Panc1 (cell line): ENCODE measurements around the gene LDLR. TPM values are rescaled to one million over a fixed set of nuclear protein-coding genes. Genes with fewer than 3 reads are reported as not detected.

ENCODE experiments used
- ATAC-seq: fragments of 200-7000 bp; cut with Tn5 transposase; 2 replicates; pipeline ENCODE4 v1.9.1; 2020; ENCODE audit warnings: mild to moderate bottlenecking, moderate library complexity
- BruUV-seq: library from RNA; stranded (reverse); fragments of 400-500 nt; replicated peaks from 2 replicates; lab custom pipeline; 2021; lab: Mats Ljungman, UMichigan
- CTCF ChIA-PET: fragments of 300-600 bp; sonication (Branson Sonifier 250); formaldehyde crosslinking; loops from one replicate; lab custom pipeline; 2022; ENCODE audit warnings: antibody characterized with exemption; lab: Charles Lee
- POLR2A ChIA-PET: fragments of 300-600 bp; sonication (Branson Sonifier 250); formaldehyde crosslinking; loops from one replicate; lab custom pipeline; 2022; ENCODE audit warnings: antibody characterized with exemption; lab: Charles Lee
- DNase-seq: peaks from one replicate; pipeline ENCODE4 v3.0.0-alpha.2; 2010; ENCODE audit warnings: low read depth, low spot score
- H3K27ac ChIP-seq: 2 replicates; pipeline ENCODE4 v1.5.1; 2011; ENCODE audit warnings: mild to moderate bottlenecking, low read length, inconsistent platforms
- H3K27me3 ChIP-seq: fragments of 200-500 bp; sonication (Bioruptor generic); 2 replicates; pipeline ENCODE4 v1.6.0; 2014; ENCODE audit warnings: low read length, inconsistent platforms; ENCODE audit not compliant: control insufficient read depth, insufficient read depth
- H3K36me3 ChIP-seq: fragments of 200-500 bp; sonication (Bioruptor generic); 2 replicates; pipeline ENCODE4 v1.5.1; 2014; ENCODE audit warnings: inconsistent platforms, mild to moderate bottlenecking, low read length, moderate library complexity; ENCODE audit not compliant: control insufficient read depth, insufficient read depth
- H3K4me1 ChIP-seq: 2 replicates; pipeline ENCODE4 v1.5.1; 2011; ENCODE audit warnings: inconsistent platforms, mild to moderate bottlenecking, low read length, moderate library complexity; ENCODE audit not compliant: control insufficient read depth, insufficient read depth
- H3K4me3 ChIP-seq, 2 experiments: 2 replicates each; pipeline ENCODE4 v1.5.1; 2011 to 2012; ENCODE audit warnings: low read depth in 2 of 2, low read length in 2 of 2, mild to moderate bottlenecking in 2 of 2, inconsistent platforms in 1 of 2, moderate library complexity in 1 of 2
- H3K9me3 ChIP-seq: fragments of 200-500 bp; sonication (Bioruptor generic); 2 replicates; pipeline ENCODE4 v1.5.1; 2014; ENCODE audit warnings: low read depth, mild to moderate bottlenecking, inconsistent platforms, low read length, moderate library complexity; ENCODE audit not compliant: control insufficient read depth, insufficient read depth
- POLR2AphosphoS5 ChIP-seq: IDR thresholded peaks from 2 replicates; pipeline ENCODE4 v1.6.1; 2012; ENCODE audit warnings: mild to moderate bottlenecking, low read depth, low read length, moderate library complexity
- SIN3A ChIP-seq: IDR thresholded peaks from 2 replicates; pipeline ENCODE4 v1.6.1; 2012; ENCODE audit warnings: low read depth, mild to moderate bottlenecking, low read length, moderate library complexity, borderline replicate concordance; ENCODE audit not compliant: insufficient read depth
- TCF7L2 ChIP-seq: IDR thresholded peaks from 2 replicates; pipeline ENCODE4 v1.6.1; 2011; ENCODE audit warnings: mild to moderate bottlenecking, low read depth, low read length, inconsistent platforms
- in situ Hi-C: cut with HindIII; loops from 2 replicates; pipeline ENCODE4 v1.10.0; 2016; ENCODE audit warnings: low sequenced_read_pairs, low pct_unique_long_range_greater_than_20kb
- intact Hi-C: fragments of 100-400 bp; cut with micrococcal nuclease; formaldehyde crosslinking; loops from one replicate; pipeline ENCODE4 v1.10.0; 2022; ENCODE audit not compliant: unreplicated experiment
- total RNA-seq: library from RNA; stranded (reverse); gene quantifications from one replicate; pipeline ENCODE4 v1.2.1, GENCODE V29; 2021; ENCODE audit not compliant: unreplicated experiment
- TF ChIP-seq, protein P1 (sequence below), 2 experiments: IDR thresholded peaks; 2 replicates each; pipeline ENCODE4 v1.6.1; 2011 to 2012; ENCODE audit warnings: low read depth in 2 of 2, control low read depth in 1 of 2, low read length in 1 of 2, mild to moderate bottlenecking in 1 of 2, moderate library complexity in 1 of 2; ENCODE audit not compliant: insufficient read depth in 1 of 2
- TF ChIP-seq, protein P2 (sequence below): fragments of 450-650 bp; IDR thresholded peaks from 2 replicates; pipeline ENCODE4 v1.5.1; 2017; ENCODE audit warnings: mild to moderate bottlenecking

Gene LDLR
- total RNA-seq, 1 experiment from 2014 or later, result 203 TPM

DNA sequence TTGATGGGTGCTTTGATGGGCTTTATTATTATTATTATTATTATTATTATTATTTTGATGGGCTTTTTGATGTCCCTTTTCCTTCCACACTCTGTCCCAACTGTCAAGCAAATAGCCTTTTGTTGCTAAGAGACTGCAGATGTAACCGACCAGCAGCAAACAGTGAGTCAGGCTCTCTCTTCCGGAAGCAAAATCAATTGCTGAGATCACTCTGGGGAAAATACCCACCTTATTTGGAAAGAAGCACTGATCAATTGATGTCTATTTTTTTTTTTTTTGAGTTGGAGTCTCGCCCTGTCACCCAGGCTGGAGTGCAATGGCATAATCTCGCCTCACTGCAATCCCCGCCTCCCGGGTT is 2.9 kb downstream of the LDLR start:
- no peak for DNase-seq
- CTCF ChIA-PET, result no interaction called here

DNA sequence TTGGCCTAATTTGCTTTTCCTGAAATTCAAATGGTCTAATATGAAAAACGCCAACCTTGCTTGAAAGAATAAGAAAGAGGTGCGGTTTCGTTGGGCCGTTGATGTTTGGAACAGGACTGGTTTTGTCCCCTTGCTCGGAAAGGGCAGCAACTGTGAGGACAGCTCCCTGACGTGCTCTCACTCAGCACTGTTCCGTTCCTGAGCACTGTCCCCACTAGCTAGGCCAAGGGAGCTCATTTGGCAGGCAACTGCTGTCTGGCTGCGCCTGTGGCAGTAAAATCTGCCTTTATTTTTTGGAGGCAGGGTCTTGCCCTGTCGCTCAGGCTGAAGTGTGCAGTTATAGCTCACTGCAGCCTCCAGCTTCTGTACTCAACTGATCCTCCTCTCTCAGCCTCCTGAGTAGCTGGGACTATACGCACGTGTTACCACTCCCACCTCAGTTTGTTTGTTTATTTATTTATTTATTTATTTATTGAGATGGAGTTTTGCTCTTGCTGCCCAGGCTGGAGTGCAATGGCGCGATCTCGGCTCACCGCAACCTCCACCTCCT is 4.5 kb downstream of the LDLR start:
- DNase-seq (no peak), ATAC-seq (no peak)
- Histone ChIP-seq H3K4me3 (peak overlapping the region in 1 of 2 experiments; percentile 23; a peak in 1 of 4 replicates), H3K4me1 (peaks cover 36% of the 10 kb centered on the region), H3K27ac (peak overlapping the region; percentile 95), H3K9me3 (no peaks in the 10 kb centered on the region), H3K36me3 (peaks cover 7% of the 10 kb centered on the region), H3K27me3 (no peaks in the 10 kb centered on the region)
- no peak for TF ChIP-seq TCF7L2
- TF ChIP-seq, protein P1, sequence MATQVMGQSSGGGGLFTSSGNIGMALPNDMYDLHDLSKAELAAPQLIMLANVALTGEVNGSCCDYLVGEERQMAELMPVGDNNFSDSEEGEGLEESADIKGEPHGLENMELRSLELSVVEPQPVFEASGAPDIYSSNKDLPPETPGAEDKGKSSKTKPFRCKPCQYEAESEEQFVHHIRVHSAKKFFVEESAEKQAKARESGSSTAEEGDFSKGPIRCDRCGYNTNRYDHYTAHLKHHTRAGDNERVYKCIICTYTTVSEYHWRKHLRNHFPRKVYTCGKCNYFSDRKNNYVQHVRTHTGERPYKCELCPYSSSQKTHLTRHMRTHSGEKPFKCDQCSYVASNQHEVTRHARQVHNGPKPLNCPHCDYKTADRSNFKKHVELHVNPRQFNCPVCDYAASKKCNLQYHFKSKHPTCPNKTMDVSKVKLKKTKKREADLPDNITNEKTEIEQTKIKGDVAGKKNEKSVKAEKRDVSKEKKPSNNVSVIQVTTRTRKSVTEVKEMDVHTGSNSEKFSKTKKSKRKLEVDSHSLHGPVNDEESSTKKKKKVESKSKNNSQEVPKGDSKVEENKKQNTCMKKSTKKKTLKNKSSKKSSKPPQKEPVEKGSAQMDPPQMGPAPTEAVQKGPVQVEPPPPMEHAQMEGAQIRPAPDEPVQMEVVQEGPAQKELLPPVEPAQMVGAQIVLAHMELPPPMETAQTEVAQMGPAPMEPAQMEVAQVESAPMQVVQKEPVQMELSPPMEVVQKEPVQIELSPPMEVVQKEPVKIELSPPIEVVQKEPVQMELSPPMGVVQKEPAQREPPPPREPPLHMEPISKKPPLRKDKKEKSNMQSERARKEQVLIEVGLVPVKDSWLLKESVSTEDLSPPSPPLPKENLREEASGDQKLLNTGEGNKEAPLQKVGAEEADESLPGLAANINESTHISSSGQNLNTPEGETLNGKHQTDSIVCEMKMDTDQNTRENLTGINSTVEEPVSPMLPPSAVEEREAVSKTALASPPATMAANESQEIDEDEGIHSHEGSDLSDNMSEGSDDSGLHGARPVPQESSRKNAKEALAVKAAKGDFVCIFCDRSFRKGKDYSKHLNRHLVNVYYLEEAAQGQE (IDR thresholded peaks at IDR 0.05; ENCODE audit: insufficient read depth in 1 of 2, low read depth in 2 of 2, low read length in 1 of 2), result no peak
- in situ Hi-C loops, result no loop called here
- ChIA-PET POLR2A (no interaction called here), CTCF (interaction anchor here (0.6 kb wide), 1 partner anchor 160 kb away, joined by 3 read pairs; no protein-coding TSS in a partner anchor)
- intact Hi-C loops, result no loop called here
- BruUV-seq, result no TSS peak

More for the DNA sequence above, 2.9 kb downstream of the LDLR start:
- peaks cover 44% of the 10 kb centered on the region for H3K4me1 ChIP-seq
- BruUV-seq, result no TSS peak
- TF ChIP-seq, protein P2, sequence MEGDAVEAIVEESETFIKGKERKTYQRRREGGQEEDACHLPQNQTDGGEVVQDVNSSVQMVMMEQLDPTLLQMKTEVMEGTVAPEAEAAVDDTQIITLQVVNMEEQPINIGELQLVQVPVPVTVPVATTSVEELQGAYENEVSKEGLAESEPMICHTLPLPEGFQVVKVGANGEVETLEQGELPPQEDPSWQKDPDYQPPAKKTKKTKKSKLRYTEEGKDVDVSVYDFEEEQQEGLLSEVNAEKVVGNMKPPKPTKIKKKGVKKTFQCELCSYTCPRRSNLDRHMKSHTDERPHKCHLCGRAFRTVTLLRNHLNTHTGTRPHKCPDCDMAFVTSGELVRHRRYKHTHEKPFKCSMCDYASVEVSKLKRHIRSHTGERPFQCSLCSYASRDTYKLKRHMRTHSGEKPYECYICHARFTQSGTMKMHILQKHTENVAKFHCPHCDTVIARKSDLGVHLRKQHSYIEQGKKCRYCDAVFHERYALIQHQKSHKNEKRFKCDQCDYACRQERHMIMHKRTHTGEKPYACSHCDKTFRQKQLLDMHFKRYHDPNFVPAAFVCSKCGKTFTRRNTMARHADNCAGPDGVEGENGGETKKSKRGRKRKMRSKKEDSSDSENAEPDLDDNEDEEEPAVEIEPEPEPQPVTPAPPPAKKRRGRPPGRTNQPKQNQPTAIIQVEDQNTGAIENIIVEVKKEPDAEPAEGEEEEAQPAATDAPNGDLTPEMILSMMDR, result no peak
- TF ChIP-seq POLR2AphosphoS5 (no peak), TCF7L2 (no peak), SIN3A (no peak)
- TF ChIP-seq, protein P1 (IDR thresholded peaks at IDR 0.05; ENCODE audit: insufficient read depth in 1 of 2, low read depth in 2 of 2, low read length in 1 of 2), result no peak
- H3K27ac ChIP-seq, result peak overlapping the region; percentile 95
- peaks cover 7% of the 10 kb centered on the region for H3K36me3 ChIP-seq
- intact Hi-C loops, result no loop called here
- H3K4me3 ChIP-seq, result peak overlapping the region; percentile 82 to 95
- no peaks in the 10 kb centered on the region for H3K9me3 ChIP-seq
- H3K27me3 ChIP-seq, result no peaks in the 10 kb centered on the region
- POLR2A ChIA-PET, result interaction anchor here (0.6 kb wide), 1 partner anchor 620 kb away, joined by 4 read pairs; no protein-coding TSS in a partner anchor
- no peak for ATAC-seq
- in situ Hi-C loops, result no loop called here
